Testis (tissue), 5 donors: ENCODE results near the gene TDRD9. TPM values are rescaled to one million over a fixed set of nuclear protein-coding genes. Genes with fewer than 3 reads are reported as not detected.
A peak's percentile ranks its signal among the peaks of the same experiment; 100 is the strongest.

Experiments used
- DNase-seq: peaks from one replicate; pipeline ENCODE4 v3.0.0-alpha.2; 2019
- H3K27ac ChIP-seq, 2 donors: fragments of 200-600 bp; sonication (generic); one replicate each; pipeline ENCODE4 v1.5.1; 2019
- H3K27me3 ChIP-seq: fragments of 200-600 bp; sonication (generic); one replicate; pipeline ENCODE4 v1.5.1; 2019
- H3K36me3 ChIP-seq: fragments of 200-600 bp; sonication (generic); one replicate; pipeline ENCODE4 v1.5.1; 2017; ENCODE audit warnings: low read depth; ENCODE audit errors: missing control alignments
- H3K4me1 ChIP-seq: fragments of 200-600 bp; sonication (generic); one replicate; pipeline ENCODE4 v1.5.1; 2019
- H3K4me3 ChIP-seq, 2 donors: fragments of 200-600 bp; sonication (generic); one replicate each; pipeline ENCODE4 v1.5.1; 2017 to 2019
- H3K9me3 ChIP-seq: fragments of 200-600 bp; sonication (generic); one replicate; pipeline ENCODE4 v1.5.1; 2017
- CTCF ChIP-seq, 3 experiments: fragments of 450-650 bp in 2 of 3; fragments of 200-600 bp in 1 of 3; sonication (generic) in 1 of 3; IDR thresholded peaks; one replicate each; pipeline ENCODE4 v1.5.1; 2016 to 2019; ENCODE audit warnings: antibody characterized with exemption in 3 of 3, mild to moderate bottlenecking in 2 of 3, moderate library complexity in 1 of 3
- POLR2A ChIP-seq: fragments of 450-650 bp; IDR thresholded peaks from one replicate; pipeline ENCODE4 v1.6.1; 2017; ENCODE audit warnings: antibody characterized with exemption, mild to moderate bottlenecking, moderate library complexity
- WGBS, 2 donors: methylation state at CpG; one replicate each; pipeline ENCODE4 v1.1.5; 2018; 5-methylcytosine and 5-hydroxymethylcytosine counted together
- intact Hi-C: fragments of 100-400 bp; cut with DNase I; formaldehyde crosslinking; loops from one replicate; pipeline ENCODE4 v1.15.1; 2023; ENCODE audit warnings: low total_unique reads
- long read RNA-seq, 2 donors: transcript quantifications; one replicate each; lab custom pipeline, GENCODE V29; 2026
- polyA plus RNA-seq: library from polyadenylated mRNA; stranded (reverse); fragments of 350-450 nt; fragmentation: Illumina TruSeq; extraction: RNeasy Lipid Tissue Mini Kit (QIAGEN cat#74804); gene quantifications from one replicate; pipeline ENCODE4 v1.2.3, GENCODE V29; 2014; ENCODE audit warnings: low read depth, low replicate concordance; ENCODE audit not compliant: insufficient read depth
- total RNA-seq, 2 donors: library from RNA; depleted of rRNA; stranded (reverse); fragments of >200 nt; gene quantifications; one replicate each; pipeline ENCODE4 v1.2.3, GENCODE V29; 2016

The TDRD9 gene, protein sequence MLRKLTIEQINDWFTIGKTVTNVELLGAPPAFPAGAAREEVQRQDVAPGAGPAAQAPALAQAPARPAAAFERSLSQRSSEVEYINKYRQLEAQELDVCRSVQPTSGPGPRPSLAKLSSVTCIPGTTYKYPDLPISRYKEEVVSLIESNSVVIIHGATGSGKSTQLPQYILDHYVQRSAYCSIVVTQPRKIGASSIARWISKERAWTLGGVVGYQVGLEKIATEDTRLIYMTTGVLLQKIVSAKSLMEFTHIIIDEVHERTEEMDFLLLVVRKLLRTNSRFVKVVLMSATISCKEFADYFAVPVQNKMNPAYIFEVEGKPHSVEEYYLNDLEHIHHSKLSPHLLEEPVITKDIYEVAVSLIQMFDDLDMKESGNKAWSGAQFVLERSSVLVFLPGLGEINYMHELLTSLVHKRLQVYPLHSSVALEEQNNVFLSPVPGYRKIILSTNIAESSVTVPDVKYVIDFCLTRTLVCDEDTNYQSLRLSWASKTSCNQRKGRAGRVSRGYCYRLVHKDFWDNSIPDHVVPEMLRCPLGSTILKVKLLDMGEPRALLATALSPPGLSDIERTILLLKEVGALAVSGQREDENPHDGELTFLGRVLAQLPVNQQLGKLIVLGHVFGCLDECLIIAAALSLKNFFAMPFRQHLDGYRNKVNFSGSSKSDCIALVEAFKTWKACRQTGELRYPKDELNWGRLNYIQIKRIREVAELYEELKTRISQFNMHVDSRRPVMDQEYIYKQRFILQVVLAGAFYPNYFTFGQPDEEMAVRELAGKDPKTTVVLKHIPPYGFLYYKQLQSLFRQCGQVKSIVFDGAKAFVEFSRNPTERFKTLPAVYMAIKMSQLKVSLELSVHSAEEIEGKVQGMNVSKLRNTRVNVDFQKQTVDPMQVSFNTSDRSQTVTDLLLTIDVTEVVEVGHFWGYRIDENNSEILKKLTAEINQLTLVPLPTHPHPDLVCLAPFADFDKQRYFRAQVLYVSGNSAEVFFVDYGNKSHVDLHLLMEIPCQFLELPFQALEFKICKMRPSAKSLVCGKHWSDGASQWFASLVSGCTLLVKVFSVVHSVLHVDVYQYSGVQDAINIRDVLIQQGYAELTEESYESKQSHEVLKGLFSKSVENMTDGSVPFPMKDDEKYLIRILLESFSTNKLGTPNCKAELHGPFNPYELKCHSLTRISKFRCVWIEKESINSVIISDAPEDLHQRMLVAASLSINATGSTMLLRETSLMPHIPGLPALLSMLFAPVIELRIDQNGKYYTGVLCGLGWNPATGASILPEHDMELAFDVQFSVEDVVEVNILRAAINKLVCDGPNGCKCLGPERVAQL (N-terminal part only)
- total RNA-seq (10 to 100 TPM; 41.8 to 68.5 TPM), polyA plus RNA-seq (72.8 TPM)
- long read RNA-seq, donor 1, full-length matches to known transcripts = 1 of 7 reads
- long read RNA-seq, donor 1, partial matches to known transcripts = 6 of 7 reads
- long read RNA-seq, donor 1, other reads (novel, unspliced or antisense) = 0 of 7 reads
- long read RNA-seq, donor 2, full-length matches to known transcripts = 2 of 2 reads
- long read RNA-seq, donor 2, partial matches to known transcripts = 0 of 2 reads
- long read RNA-seq, donor 2, other reads (novel, unspliced or antisense) = 0 of 2 reads

DNA sequence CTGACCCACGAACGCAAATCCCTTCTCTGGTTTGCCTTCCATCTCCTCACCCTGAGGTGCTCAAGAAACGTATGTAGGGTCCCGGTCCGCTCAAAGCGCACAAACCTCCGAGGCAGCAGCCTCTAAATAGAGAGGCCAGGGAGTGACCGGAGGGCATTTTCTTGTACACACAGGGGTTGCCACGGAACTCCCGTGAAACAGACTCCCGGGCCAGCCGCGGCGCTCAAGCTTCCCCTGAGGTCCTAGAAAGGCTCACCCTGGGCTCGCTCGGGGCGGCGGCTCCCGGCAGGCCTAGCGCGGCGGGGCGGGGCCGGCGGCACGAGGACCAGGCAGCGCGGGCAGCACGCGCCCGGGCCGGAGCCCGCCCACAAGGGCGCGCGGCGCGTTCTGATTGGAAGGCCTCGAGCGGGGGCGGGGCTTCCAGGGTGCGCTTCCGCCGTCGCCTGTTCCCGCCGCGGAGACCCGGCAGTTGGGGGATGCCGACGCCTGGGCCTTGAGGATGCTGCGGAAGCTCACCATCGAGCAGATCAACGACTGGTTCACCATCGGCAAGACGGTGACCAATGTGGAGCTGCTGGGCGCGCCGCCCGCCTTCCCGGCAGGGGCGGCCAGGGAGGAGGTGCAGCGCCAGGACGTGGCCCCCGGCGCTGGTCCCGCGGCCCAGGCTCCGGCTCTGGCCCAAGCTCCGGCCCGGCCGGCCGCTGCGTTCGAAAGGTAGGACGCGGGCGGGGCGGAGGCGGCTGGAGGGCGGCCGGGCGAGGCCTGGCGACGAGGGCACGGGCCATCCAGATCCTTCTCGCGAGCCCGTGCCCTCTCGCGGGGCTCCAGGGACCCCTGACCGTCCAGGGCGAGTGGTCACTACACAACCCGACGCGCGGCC, at the start of gene TDRD9:
TDRD9 (plus strand) TSS at position 446 of the 880 bp plus-strand sequence; CDS start at position 500, 54 bp downstream.
- H3K27ac ChIP-seq = peak within 1 kb of the TSS in 1 of 2 donors; percentile 36
- H3K4me1 ChIP-seq = no peaks in the 10 kb centered on the region
- 55 to 67% methylated on average over 21 to 62 of the region's 97 CpGs for WGBS, 2 donors
- H3K9me3 ChIP-seq = no peaks in the 10 kb centered on the region
- DNase-seq = peak; percentile 79
- H3K36me3 ChIP-seq = no peaks in the 10 kb centered on the region
- H3K4me3 ChIP-seq = peak within 1 kb of the TSS; percentile 45 to 63
- intact Hi-C loops = no loop called here
- TF ChIP-seq CTCF (IDR thresholded peaks at IDR 0.05) (no peak), POLR2A (no peak)
- H3K27me3 ChIP-seq = no peaks in the 10 kb centered on the region

- TF ChIP-seq POLR2A (no peak), CTCF (IDR thresholded peaks at IDR 0.05) (no peak)
- WGBS, 2 donors = 77 to 79% methylated on average over 16 of the region's 16 CpGs
- Histone ChIP-seq H3K27me3 (no peaks in the 10 kb centered on the region), H3K4me1 (peaks cover 35% of the 10 kb centered on the region), H3K9me3 (no peaks in the 10 kb centered on the region), H3K36me3 (no peaks in the 10 kb centered on the region), H3K27ac (peak overlapping the region in 1 of 2 donors; percentile 51), H3K4me3 (no peak overlapping the region)
- intact Hi-C loops = no loop called here
- DNase-seq = no peak
Observed at GRCh38 chr14:103879118-103879569, 49.1 kb upstream of the TDRD9 start.

- TF ChIP-seq POLR2A (no peak), CTCF (IDR thresholded peaks at IDR 0.05) (no peak)
- peak; percentile 38 for DNase-seq
- H3K4me3 ChIP-seq = no peak overlapping the region
- peak overlapping the region in 1 of 2 donors; percentile 51 for H3K27ac ChIP-seq
- WGBS, 2 donors = 48 to 57% methylated on average over 27 to 33 of the region's 34 CpGs
- peaks cover 35% of the 10 kb centered on the region for H3K4me1 ChIP-seq
- no peaks in the 10 kb centered on the region for H3K27me3 ChIP-seq
- no peaks in the 10 kb centered on the region for H3K36me3 ChIP-seq
- intact Hi-C loops = no loop called here
- H3K9me3 ChIP-seq = no peaks in the 10 kb centered on the region
Observed at GRCh38 chr14:103879570-103880347, 48.5 kb upstream of the TDRD9 start.
